ENCODE data around the gene CRYBB3. TPM values are rescaled to one million over a fixed set of nuclear protein-coding genes. Genes with fewer than 3 reads are reported as not detected.

CRYBB3 gene
- polyA plus RNA-seq, 1 experiment: not detected

DNA sequence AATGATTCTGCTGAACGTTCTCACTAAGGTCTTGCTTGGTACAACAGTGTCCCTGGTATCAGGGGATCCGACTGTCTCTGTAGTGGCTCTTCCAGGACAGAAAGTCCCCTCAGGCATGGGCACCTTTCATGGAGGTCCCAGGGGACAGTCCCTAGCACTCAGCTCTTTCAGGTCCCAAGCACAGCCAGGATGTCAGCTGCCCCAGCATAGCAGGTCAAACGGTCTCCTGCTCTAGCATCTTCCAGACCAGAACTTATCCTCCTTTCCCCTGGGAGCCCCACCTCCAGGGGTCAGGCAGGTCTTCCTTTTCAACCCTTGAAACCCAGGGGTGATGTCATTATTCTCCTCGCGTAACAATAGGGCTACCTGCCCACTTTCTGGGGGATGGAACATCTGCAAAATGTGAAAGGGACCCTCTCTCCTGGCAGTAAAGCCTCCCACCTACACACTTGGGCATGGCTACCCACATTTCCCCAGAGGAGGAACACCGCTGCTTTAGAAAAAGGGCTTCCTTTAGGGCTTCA lies 24.7 kb upstream of the CRYBB3 start:
- no peak overlapping the region for H3K27ac ChIP-seq (ENCODE audit: low read depth, low read length)
- peaks cover 11% of the 10 kb centered on the region; the same call in 1 of the 2 replicates for H3K9me3 ChIP-seq (ENCODE audit: control insufficient read depth, insufficient read depth, low read length)
- DNase-seq (ENCODE audit: low read depth, low spot score): no peak
- TF ChIP-seq CTCF (IDR thresholded peaks at IDR 0.05; ENCODE audit: low read depth, low read length): no peak
- H3K4me3 ChIP-seq (ENCODE audit: low read depth, low read length): no peak overlapping the region
- ChIA-PET CTCF (interaction anchor here (1.0 kb wide), 1 partner anchor 28 kb away, joined by 3 read pairs; no protein-coding TSS in a partner anchor), POLR2A (no interaction called here)
- no peaks in the 10 kb centered on the region for H3K27me3 ChIP-seq (ENCODE audit: control insufficient read depth, insufficient read depth, low read length)

DNA sequence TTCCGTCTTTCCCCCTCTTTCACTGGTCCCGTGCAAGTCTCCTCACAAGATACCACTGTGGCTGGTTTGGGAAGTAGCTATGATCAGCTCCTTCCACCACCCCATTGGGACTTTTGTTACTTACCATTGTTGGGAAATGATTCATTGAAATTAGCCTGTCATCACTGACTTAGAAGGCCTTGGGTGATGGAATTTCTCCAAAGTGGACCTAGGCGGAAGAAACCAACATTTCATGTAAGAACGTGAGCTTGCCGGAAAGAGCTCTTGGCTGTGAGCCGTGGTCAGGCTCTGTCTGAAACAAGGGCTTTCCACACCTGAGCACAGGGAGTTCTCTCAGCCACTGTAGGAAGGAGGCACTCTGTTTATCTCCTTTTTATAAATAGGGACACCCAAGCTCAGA lies 23.5 kb upstream of the CRYBB3 start:
- POLR2A ChIA-PET: no interaction called here
- no peak for DNase-seq (ENCODE audit: low read depth, low spot score)
- TF ChIP-seq CTCF (IDR thresholded peaks at IDR 0.05; ENCODE audit: low read depth, low read length): no peak
- H3K27ac ChIP-seq (ENCODE audit: low read depth, low read length): no peak overlapping the region
- no peak overlapping the region for H3K4me3 ChIP-seq (ENCODE audit: low read depth, low read length)
- CTCF ChIA-PET: interaction anchor here (1.0 kb wide), 1 partner anchor 26 kb away, joined by 3 read pairs; no protein-coding TSS in a partner anchor
- peaks cover 11% of the 10 kb centered on the region; the same call in 1 of the 2 replicates for H3K9me3 ChIP-seq (ENCODE audit: control insufficient read depth, insufficient read depth, low read length)
- H3K27me3 ChIP-seq (ENCODE audit: control insufficient read depth, insufficient read depth, low read length): no peaks in the 10 kb centered on the region

- Histone ChIP-seq H3K4me3 (ENCODE audit: low read depth, low read length) (no peak overlapping the region), H3K27me3 (ENCODE audit: control insufficient read depth, insufficient read depth, low read length) (no peaks in the 10 kb centered on the region), H3K27ac (ENCODE audit: low read depth, low read length) (no peak overlapping the region), H3K9me3 (ENCODE audit: control insufficient read depth, insufficient read depth, low read length) (peaks cover 11% of the 10 kb centered on the region; the same call in 1 of the 2 replicates)
- ChIA-PET POLR2A (no interaction called here), CTCF (interaction anchor here (1.0 kb wide), 1 partner anchor 25 kb away, joined by 3 read pairs; no protein-coding TSS in a partner anchor)
- no peak for DNase-seq (ENCODE audit: low read depth, low spot score)
- TF ChIP-seq CTCF (IDR thresholded peaks at IDR 0.05; ENCODE audit: low read depth, low read length): no peak
Measured at GRCh38 chr22:25176799-25177198, 22.9 kb upstream of the CRYBB3 start.

DNA sequence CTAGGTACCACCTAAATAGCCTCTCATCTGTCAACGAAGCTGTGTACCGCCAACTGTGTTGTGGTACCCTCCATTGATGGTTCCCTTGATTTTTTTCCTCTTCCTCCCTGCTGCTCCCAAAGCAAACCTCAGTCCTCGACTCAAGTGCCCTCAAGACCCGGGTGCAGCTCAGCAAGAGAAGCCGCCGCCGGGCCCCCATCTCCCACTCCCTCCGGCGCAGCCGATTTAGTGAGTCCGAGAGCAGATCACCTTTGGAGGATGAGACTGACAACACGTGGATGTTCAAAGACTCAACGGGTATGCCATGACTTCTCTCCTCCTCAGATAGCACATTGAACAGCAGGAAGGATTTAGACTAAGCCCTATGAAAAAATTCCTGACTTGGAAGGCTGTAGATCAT lies 22.4 kb upstream of the CRYBB3 start:
- CTCF ChIA-PET: no interaction called here
- H3K27me3 ChIP-seq (ENCODE audit: control insufficient read depth, insufficient read depth, low read length): no peaks in the 10 kb centered on the region

More for the DNA sequence above, 22.4 kb upstream of the CRYBB3 start:
- Histone ChIP-seq H3K27ac (ENCODE audit: low read depth, low read length) (no peak overlapping the region), H3K4me3 (ENCODE audit: low read depth, low read length) (no peak overlapping the region), H3K9me3 (ENCODE audit: control insufficient read depth, insufficient read depth, low read length) (peaks cover 11% of the 10 kb centered on the region; the same call in 1 of the 2 replicates)
- TF ChIP-seq CTCF (IDR thresholded peaks at IDR 0.05; ENCODE audit: low read depth, low read length): no peak
- no peak for DNase-seq (ENCODE audit: low read depth, low spot score)
- POLR2A ChIA-PET: no interaction called here

All from AG04450 (cell line).